CD4-positive, alpha-beta memory T cell (primary cell): ENCODE measurements around the gene RPL39. TPM values are rescaled to one million over a fixed set of nuclear protein-coding genes. Genes with fewer than 3 reads are reported as not detected.
"Not testable (repeated sequence)": the region's sequence is repeated elsewhere in the genome, so short reads cannot be mapped to it uniquely, and the experiment has no call there.

Experiments used
- CTCF ChIA-PET: fragments of 350-600 bp; sonication (Branson Sonifier 250); formaldehyde crosslinking; loops from one replicate; lab custom pipeline; 2021; ENCODE audit warnings: inconsistent platforms; ENCODE audit not compliant: partially characterized antibody; lab: Charles Lee
- POLR2A ChIA-PET: fragments of 350-600 bp; sonication (Branson Sonifier 250); formaldehyde crosslinking; loops from one replicate; lab custom pipeline; 2021; ENCODE audit not compliant: partially characterized antibody; lab: Charles Lee
- DNase-seq, 5 donors: peaks; one replicate each; pipeline versions ENCODE4 v3.0.0 to v3.0.0-alpha.2; 2020 to 2022; ENCODE audit warnings: mixed read lengths in 1 of 5
- H3K27ac ChIP-seq: one replicate; pipeline ENCODE4 v1.7.0; 2013; ENCODE audit warnings: low read depth, low read length
- H3K27me3 ChIP-seq: 2 replicates; pipeline ENCODE4 v1.7.0; 2013; ENCODE audit warnings: mild to moderate bottlenecking, low read length, moderate library complexity; ENCODE audit not compliant: insufficient read depth
- H3K36me3 ChIP-seq: 2 replicates; pipeline ENCODE4 v1.7.0; 2013; ENCODE audit warnings: mild to moderate bottlenecking, low read length, moderate library complexity; ENCODE audit not compliant: insufficient read depth
- H3K4me1 ChIP-seq: 2 replicates; pipeline ENCODE4 v1.7.0; 2013; ENCODE audit warnings: mild to moderate bottlenecking, low read length, moderate library complexity; ENCODE audit not compliant: insufficient read depth
- H3K4me3 ChIP-seq, 2 donors: one replicate each; pipeline ENCODE4 v1.7.0; 2013; ENCODE audit warnings: low read length in 2 of 2, mild to moderate bottlenecking in 1 of 2
- H3K9me3 ChIP-seq, 2 donors: one replicate each; pipeline ENCODE4 v1.7.0; 2013; ENCODE audit warnings: low read length in 2 of 2, control low read depth in 1 of 2; ENCODE audit not compliant: control insufficient read depth in 1 of 2
- H3K27ac Mint-ChIP-seq, 7 donors: one replicate each; pipeline ENCODE4 v1.8.0; 2020 to 2021; ENCODE audit warnings: mixed read lengths in 7 of 7, mild to moderate bottlenecking in 6 of 7, inconsistent platforms in 3 of 7, moderate library complexity in 3 of 7
- H3K27me3 Mint-ChIP-seq, 2 donors: one replicate each; pipeline ENCODE4 v1.8.0; 2020 to 2021; ENCODE audit warnings: mixed read lengths in 2 of 2
- H3K36me3 Mint-ChIP-seq, 2 donors: one replicate each; pipeline ENCODE4 v1.8.0; 2020 to 2021; ENCODE audit warnings: mixed read lengths in 2 of 2, inconsistent platforms in 1 of 2, mild to moderate bottlenecking in 1 of 2
- H3K4me1 Mint-ChIP-seq, 4 donors: one replicate each; pipeline ENCODE4 v1.8.0; 2020 to 2021; ENCODE audit warnings: mixed read lengths in 4 of 4, mild to moderate bottlenecking in 1 of 4
- H3K4me3 Mint-ChIP-seq, 8 donors: one replicate each; pipeline ENCODE4 v1.8.0; 2020 to 2021; ENCODE audit warnings: mixed read lengths in 8 of 8, mild to moderate bottlenecking in 7 of 8, moderate library complexity in 6 of 8, inconsistent platforms in 3 of 8
- H3K9me3 Mint-ChIP-seq, 8 donors: one replicate each; pipeline ENCODE4 v1.8.0; 2020 to 2021; ENCODE audit warnings: mixed read lengths in 8 of 8, mild to moderate bottlenecking in 5 of 8, inconsistent platforms in 3 of 8, moderate library complexity in 1 of 8
- intact Hi-C: fragments of 100-400 bp; cut with micrococcal nuclease; formaldehyde crosslinking; loops from one replicate; pipeline ENCODE4 v1.15.1; 2023
- polyA plus RNA-seq, 2 donors: library from polyadenylated mRNA; unstranded; fragments of 300-500 nt; fragmentation: Illumina TruSeq; gene quantifications; one replicate each; pipeline ENCODE4 v1.2.3, GENCODE V29; 2021
- total RNA-seq, 2 experiments: library from RNA; stranded (reverse); gene quantifications; one replicate each; pipeline ENCODE4 v1.2.3, GENCODE V29; 2021

The RPL39 gene
- total and polyA plus RNA-seq, 4 experiments from 2014 or later: 3,907 to 4,396 (median 4,017) TPM

DNA sequence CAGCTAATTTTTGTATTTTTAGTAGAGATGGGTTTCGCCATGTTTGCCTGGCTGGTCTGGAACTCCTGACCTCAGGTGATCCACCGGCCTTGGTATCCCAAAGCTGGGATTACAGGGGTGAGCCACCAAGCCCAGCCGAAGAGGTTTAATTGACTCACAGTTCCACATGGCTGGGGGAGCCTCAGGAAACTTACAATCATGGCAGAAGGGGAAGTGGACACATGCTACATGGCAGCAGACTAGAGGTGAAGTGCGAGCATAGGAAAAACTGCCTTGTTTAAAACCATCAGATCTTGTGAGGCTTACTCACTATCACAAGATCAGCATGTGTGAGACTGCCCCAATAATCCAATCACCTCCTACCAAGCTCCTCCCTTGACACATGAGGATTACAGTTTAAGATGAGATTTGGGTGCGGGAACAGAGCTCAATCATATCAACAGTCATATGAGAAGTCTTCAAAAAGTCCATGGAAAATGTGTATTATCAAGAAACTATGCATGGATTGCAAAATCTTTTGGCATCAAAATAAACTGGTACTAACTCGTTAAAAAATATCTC, 25.8 kb upstream of the RPL39 start:
- CTCF ChIA-PET: no interaction called here
- no peaks in the 10 kb centered on the region for H3K27me3 ChIP-seq
- peaks cover 10% of the 10 kb centered on the region for H3K4me1 ChIP-seq

GRCh38 chrX:119816300-119816699, 24.9 kb upstream of the RPL39 start:
- Histone ChIP-seq H3K36me3 (no peaks in the 10 kb centered on the region), H3K4me3 (no peak overlapping the region), H3K27me3 (no peaks in the 10 kb centered on the region), H3K27ac (no peak overlapping the region), H3K4me1 (peaks cover 3% of the 10 kb centered on the region), H3K9me3 (no peaks in the 10 kb centered on the region)
- Mint-ChIP-seq H3K36me3 (no peaks in the 10 kb centered on the region), H3K4me3 (no peak overlapping the region), H3K27me3 (no peaks in the 10 kb centered on the region), H3K9me3 (no peaks in the 10 kb centered on the region), H3K27ac (no peak overlapping the region), H3K4me1 (peaks cover 0 to 10% (median 2%) of the 10 kb centered on the region in 4 donors)
- intact Hi-C loops: no loop called here
- ChIA-PET CTCF (no interaction called here), POLR2A (interaction anchor here (1.5 kb wide), 1 partner anchor 55 kb away, joined by 4 read pairs; the partner anchor contains the start of gene RNF113A)
- no peak for DNase-seq

More for the DNA sequence above, 25.8 kb upstream of the RPL39 start:
- Histone ChIP-seq H3K9me3 (no peaks in the 10 kb centered on the region), H3K27ac (no peak overlapping the region), H3K4me3 (no peak overlapping the region), H3K36me3 (no peaks in the 10 kb centered on the region)
- no peak for DNase-seq
- intact Hi-C loops: no loop called here
- no peaks in the 10 kb centered on the region for H3K27me3 Mint-ChIP-seq
- peaks cover 5 to 18% (median 8%) of the 10 kb centered on the region in 4 donors for H3K4me1 Mint-ChIP-seq
- H3K9me3 Mint-ChIP-seq: no peaks in the 10 kb centered on the region
- H3K4me3 Mint-ChIP-seq: no peak overlapping the region
- no peak overlapping the region for H3K27ac Mint-ChIP-seq
- POLR2A ChIA-PET: interaction anchor here (0.6 to 1.5 kb wide), 2 partner anchors 54 to 126 kb away, joined by 3 to 4 read pairs; partner anchors contain the start of gene RNF113A
- H3K36me3 Mint-ChIP-seq: peaks cover 0 to 2% of the 10 kb centered on the region in 2 donors

- H3K36me3 ChIP-seq: no peaks in the 10 kb centered on the region
- peaks cover 0 to 3% (median 0%) of the 10 kb centered on the region in 8 donors for H3K9me3 Mint-ChIP-seq
- intact Hi-C loops: no loop called here
- H3K4me3 ChIP-seq: no peak overlapping the region
- ChIA-PET POLR2A (no interaction called here), CTCF (no interaction called here)
- no peak overlapping the region for H3K27ac Mint-ChIP-seq
- no peaks in the 10 kb centered on the region for H3K4me1 Mint-ChIP-seq
- H3K36me3 Mint-ChIP-seq: no peaks in the 10 kb centered on the region
- DNase-seq: no peak
- H3K27me3 ChIP-seq: no peaks in the 10 kb centered on the region
- H3K27me3 Mint-ChIP-seq: no peaks in the 10 kb centered on the region
- no peaks in the 10 kb centered on the region for H3K4me1 ChIP-seq
- no peaks in the 10 kb centered on the region for H3K9me3 ChIP-seq
- H3K4me3 Mint-ChIP-seq: no peak overlapping the region
- H3K27ac ChIP-seq: no peak overlapping the region
Observed at GRCh38 chrX:119809185-119809666, 17.8 kb upstream of the RPL39 start.

GRCh38 chrX:119808461-119808860, 17.0 kb upstream of the RPL39 start:
- H3K27ac ChIP-seq, H3K9me3 Mint-ChIP-seq, H3K9me3 ChIP-seq, intact Hi-C loops, H3K4me1 ChIP-seq, H3K4me3 ChIP-seq, H3K4me3 Mint-ChIP-seq, H3K27ac Mint-ChIP-seq, CTCF ChIA-PET, H3K4me1 Mint-ChIP-seq, H3K36me3 Mint-ChIP-seq, H3K36me3 ChIP-seq, DNase-seq, H3K27me3 ChIP-seq, H3K27me3 Mint-ChIP-seq: not testable (repeated sequence)
- POLR2A ChIA-PET: interaction anchor here (1.1 kb wide), 1 partner anchor 17 kb away, joined by 4 read pairs; the partner anchor contains the start of gene RPL39

- CTCF ChIA-PET: no interaction called here
- DNase-seq: no peak
- H3K27me3 Mint-ChIP-seq: no peaks in the 10 kb centered on the region
- intact Hi-C loops: no loop called here
- H3K4me3 ChIP-seq: no peak overlapping the region
- no peaks in the 10 kb centered on the region for H3K36me3 Mint-ChIP-seq
- peak overlapping the region in 2 of 7 donors; percentile 31 to 46 for H3K27ac Mint-ChIP-seq
- no peak overlapping the region for H3K27ac ChIP-seq
- no peaks in the 10 kb centered on the region for H3K4me1 Mint-ChIP-seq
- H3K9me3 ChIP-seq: no peaks in the 10 kb centered on the region
- H3K4me3 Mint-ChIP-seq: no peak overlapping the region
- H3K36me3 ChIP-seq: no peaks in the 10 kb centered on the region
- no peaks in the 10 kb centered on the region for H3K4me1 ChIP-seq
- POLR2A ChIA-PET: no interaction called here
- H3K27me3 ChIP-seq: no peaks in the 10 kb centered on the region
- peaks cover 0 to 1% (median 0%) of the 10 kb centered on the region in 8 donors for H3K9me3 Mint-ChIP-seq
Observed at GRCh38 chrX:119802546-119802945, 11.1 kb upstream of the RPL39 start.

- Histone ChIP-seq H3K27ac (no peak overlapping the region), H3K27me3 (no peaks in the 10 kb centered on the region), H3K4me3 (no peak overlapping the region), H3K4me1 (no peaks in the 10 kb centered on the region), H3K9me3 (no peaks in the 10 kb centered on the region), H3K36me3 (no peaks in the 10 kb centered on the region)
- ChIA-PET POLR2A (no interaction called here), CTCF (no interaction called here)
- peak overlapping the region in 1 of 7 donors; percentile 73 for H3K27ac Mint-ChIP-seq
- peaks cover 0 to 2% (median 0%) of the 10 kb centered on the region in 4 donors for H3K4me1 Mint-ChIP-seq
- H3K36me3 Mint-ChIP-seq: no peaks in the 10 kb centered on the region
- peaks cover 0 to 1% (median 0%) of the 10 kb centered on the region in 8 donors for H3K9me3 Mint-ChIP-seq
- intact Hi-C loops: no loop called here
- no peak for DNase-seq
- H3K4me3 Mint-ChIP-seq: no peak overlapping the region
- H3K27me3 Mint-ChIP-seq: no peaks in the 10 kb centered on the region
Observed at GRCh38 chrX:119801253-119802221, 10.1 kb upstream of the RPL39 start.
